GM19043 (cell line): ENCODE results near the gene NOXO1.

Source experiments
- ATAC-seq: cut with Tn5 transposase; IDR thresholded peaks from one replicate; pipeline ENCODE4 v1.9.1; 2021; ENCODE audit warnings: low read depth; ENCODE audit not compliant: unreplicated experiment

NOXO1 gene

GRCh38 chr16:1981398-1981836, at the start of gene NOXO1:
TSS of gene NOXO1 (minus strand) at chr16:1981469. CDS start at chr16:1981179, 290 bp downstream.
- no peak for ATAC-seq

- ATAC-seq = no peak
Observed at GRCh38 chr16:2030036-2030435, 48.8 kb upstream of the NOXO1 start.

GRCh38 chr16:2029350-2029749, 48.1 kb upstream of the NOXO1 start:
- ATAC-seq = no peak

GRCh38 chr16:2028620-2029220, 47.5 kb upstream of the NOXO1 start:
- no peak for ATAC-seq

- no peak for ATAC-seq
Observed at GRCh38 chr16:2028146-2028545, 46.9 kb upstream of the NOXO1 start.

- no peak for ATAC-seq
Observed at GRCh38 chr16:2027024-2028010, 46.0 kb upstream of the NOXO1 start.

- no peak for ATAC-seq
Observed at GRCh38 chr16:2026461-2027023, 45.3 kb upstream of the NOXO1 start, which contains the start of gene NHERF2. TSS of gene NHERF2 (plus strand) at chr16:2026902. CDS start at chr16:2027006, 104 bp downstream.

- no peak for ATAC-seq
Observed at GRCh38 chr16:2025878-2026460, 44.7 kb upstream of the NOXO1 start.

GRCh38 chr16:2025251-2025650, 44.0 kb upstream of the NOXO1 start:
- ATAC-seq = no peak

- ATAC-seq = no peak
Observed at GRCh38 chr16:2024032-2024420, 42.8 kb upstream of the NOXO1 start.

GRCh38 chr16:2023092-2024031, 42.1 kb upstream of the NOXO1 start:
- peak; percentile 71 for ATAC-seq

- no peak for ATAC-seq
Observed at GRCh38 chr16:2022723-2023091, 41.4 kb upstream of the NOXO1 start.

- ATAC-seq = no peak
Observed at GRCh38 chr16:2019921-2020831, 38.9 kb upstream of the NOXO1 start.

GRCh38 chr16:2019518-2019920, 38.2 kb upstream of the NOXO1 start, which contains the start of gene NPW:
TSS of gene NPW (plus strand) at chr16:2019785.
- ATAC-seq = no peak

GRCh38 chr16:2016407-2016922, 35.2 kb upstream of the NOXO1 start:
- no peak for ATAC-seq

GRCh38 chr16:2015947-2016208, 34.6 kb upstream of the NOXO1 start:
- ATAC-seq = no peak

- no peak for ATAC-seq
Observed at GRCh38 chr16:2015117-2015946, 34.1 kb upstream of the NOXO1 start.

GRCh38 chr16:2013527-2013926, 32.3 kb upstream of the NOXO1 start:
- ATAC-seq = no peak
